NT2/D1 (cell line): ENCODE results near the gene GDPD1.

Experiments
- SUZ12 ChIP-seq: IDR thresholded peaks from 2 replicates; pipeline ENCODE4 v1.6.1; 2011; ENCODE audit not compliant: insufficient read length, insufficient read depth; ENCODE audit errors: extremely low read depth
- YY1 ChIP-seq: IDR thresholded peaks from 2 replicates; pipeline ENCODE4 v1.6.1; 2011; ENCODE audit not compliant: insufficient read length, insufficient read depth
- ZNF274 ChIP-seq: IDR thresholded peaks from 2 replicates; pipeline ENCODE4 v1.6.1; 2011; ENCODE audit warnings: mild to moderate bottlenecking, low read depth, low read length

- TF ChIP-seq ZNF274 (no peak), YY1 (no peak), SUZ12 (no peak)
These were observed at the start of gene GDPD1 for GRCh38 chr17:59220328-59221158.
